Stimulated activated CD4-positive, alpha-beta T cell treated with anti-CD3 and anti-CD28 coated beads, Interleukin-4, amount 100 ng/mL, for 24 hours (primary cell): Measurements from ENCODE around the gene FKBP11.
"Not testable (repeated sequence)": the region's sequence is repeated elsewhere in the genome, so short reads cannot be mapped to it uniquely, and the experiment has no call there.

ENCODE experiments used
- DNase-seq: peaks from one replicate; pipeline ENCODE4 v3.0.0-alpha.2; 2020

Gene FKBP11

DNA sequence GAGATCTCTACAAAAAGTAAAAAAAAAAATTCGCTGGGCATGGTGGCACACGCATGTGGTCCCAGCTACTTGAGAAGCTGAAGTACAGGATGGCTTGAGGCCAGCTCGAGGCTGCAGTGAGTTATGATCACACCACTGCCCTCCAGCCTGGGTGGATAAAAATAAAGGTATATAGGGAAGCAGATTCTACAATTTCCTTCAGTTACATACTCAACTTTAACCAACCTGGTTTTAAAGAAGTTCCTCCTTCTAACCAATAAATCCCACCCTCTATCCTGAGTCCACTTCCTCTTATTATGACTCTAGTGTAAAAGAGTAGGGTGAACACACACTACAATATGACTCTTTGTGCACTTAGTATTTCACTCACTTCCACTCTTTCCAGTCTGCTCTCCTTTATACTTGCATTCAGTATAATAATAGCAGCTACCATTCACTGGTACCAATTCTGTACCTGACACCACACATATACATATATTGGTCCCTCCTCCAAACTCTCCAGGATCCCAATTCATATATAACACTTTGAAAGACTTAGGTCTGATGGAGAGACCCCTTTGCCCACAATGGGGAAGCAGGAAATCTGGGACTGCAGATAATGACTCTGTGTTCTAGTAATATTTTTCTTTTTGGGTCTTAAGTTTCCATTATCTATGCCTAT lies 29.7 kb upstream of the FKBP11 start:
- no peak for DNase-seq

DNA sequence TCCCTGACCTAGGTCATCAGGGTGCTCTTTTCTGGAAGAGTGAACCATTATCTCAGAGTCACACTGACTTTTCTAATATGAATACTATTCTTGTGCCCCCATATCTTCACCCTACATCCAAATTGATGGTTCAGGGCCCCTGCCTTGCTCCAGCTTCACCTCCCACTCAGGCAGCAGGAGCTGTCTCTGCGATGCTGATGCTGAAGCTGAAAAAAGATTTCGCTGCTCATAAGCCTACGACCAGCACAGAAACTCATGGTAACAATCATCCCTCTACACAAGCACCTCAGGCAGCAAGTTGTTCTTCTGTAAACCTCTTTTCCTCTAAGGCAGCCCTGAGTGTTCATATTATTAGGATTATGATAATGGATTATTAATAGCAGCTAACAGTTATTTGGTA lies 28.8 kb upstream of the FKBP11 start:
- no peak for DNase-seq

DNA sequence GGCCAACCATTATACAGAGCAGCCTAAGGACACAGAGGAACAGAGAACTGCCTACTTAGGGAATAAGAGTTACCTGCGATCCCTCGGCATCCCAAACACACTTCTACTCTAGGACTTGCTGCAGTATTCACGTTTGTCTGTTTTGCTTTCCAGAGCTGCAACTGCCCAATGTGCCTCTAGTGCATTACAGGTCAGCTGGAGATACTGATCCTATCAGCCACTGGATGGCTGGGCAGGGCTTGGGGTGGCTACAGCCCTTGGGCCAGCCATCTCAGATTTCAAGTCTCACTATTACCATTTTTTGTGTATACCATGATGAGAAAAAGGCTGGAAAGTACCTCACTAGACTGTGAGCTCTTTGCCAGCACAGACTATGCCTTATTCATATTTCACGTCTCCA lies 27.4 kb upstream of the FKBP11 start:
- no peak for DNase-seq

DNA sequence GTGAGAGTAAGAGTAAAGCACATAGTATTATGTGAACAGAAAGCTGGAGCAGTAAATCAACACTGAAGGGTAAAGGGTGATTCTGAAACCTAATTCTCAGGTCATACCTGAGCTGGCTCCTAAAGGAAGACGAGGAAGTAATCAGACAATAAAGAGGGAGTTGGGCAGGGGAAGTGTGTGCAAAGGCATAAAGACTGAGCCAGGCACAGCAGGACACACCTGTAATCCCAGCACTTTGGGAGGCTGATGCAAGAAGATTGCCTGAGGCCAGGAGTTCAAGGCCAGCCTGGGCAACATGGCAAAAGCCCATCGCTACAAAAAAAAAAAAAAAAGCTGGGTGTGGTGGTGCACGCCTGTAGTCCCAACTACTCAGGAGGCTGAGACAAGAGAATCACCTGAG lies 22.4 kb upstream of the FKBP11 start:
- no peak for DNase-seq

DNA sequence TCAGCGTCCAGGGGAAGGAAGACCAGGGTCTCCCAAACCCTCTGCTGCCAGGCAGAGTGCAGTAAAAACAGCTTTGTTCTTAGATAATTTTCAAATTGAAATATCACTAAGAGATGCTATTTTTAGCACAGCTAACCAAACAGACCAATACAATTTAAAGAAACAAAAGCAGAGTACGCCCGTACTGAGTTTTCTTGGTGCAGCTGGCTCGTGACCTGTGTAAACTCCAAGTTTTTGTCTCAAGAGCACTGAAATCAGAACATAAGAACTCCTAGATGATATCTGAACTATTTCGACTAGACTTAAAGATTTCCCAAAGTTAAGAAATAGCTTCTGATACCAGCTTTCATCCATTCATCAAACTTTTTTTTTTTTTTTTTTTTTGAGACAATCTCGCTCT lies 21.7 kb upstream of the FKBP11 start:
- no peak for DNase-seq

DNA sequence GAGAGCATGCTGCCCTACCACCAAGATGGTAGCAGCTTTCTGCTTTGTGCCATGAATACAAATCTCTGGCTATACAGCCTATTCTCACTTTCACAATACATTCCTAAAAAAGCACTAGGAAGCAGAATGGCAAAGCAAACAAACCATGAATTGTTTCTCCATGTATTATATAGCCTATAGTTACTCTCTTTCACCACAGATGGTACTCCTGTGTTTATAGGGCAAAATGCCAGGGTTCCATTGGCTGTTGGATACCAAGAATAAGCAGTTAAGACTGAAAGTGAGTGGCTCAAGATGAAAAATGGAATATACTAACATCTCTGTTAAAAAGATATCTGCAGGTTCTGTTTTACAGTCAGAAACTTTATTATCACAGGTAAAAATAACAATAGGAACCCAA lies 20.9 kb upstream of the FKBP11 start:
- no peak for DNase-seq

DNA sequence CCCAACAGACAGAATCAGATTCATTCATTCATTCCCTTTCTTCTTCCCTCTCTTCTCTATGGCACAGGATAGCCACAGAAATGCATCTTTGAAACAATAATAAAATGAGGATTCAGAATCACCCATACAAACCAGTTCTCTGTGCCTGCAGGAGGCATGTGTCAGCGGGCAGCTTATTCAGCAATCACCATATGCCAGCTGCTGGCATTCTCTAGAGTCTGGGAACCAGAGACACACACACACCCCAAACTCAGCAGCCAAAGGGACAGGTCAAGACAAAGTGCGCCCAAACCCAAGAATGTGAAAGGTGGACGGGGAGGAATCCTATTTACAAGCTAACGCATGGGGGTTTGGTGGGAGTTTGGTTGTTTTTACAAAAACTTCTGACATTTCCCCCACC lies 17.9 kb upstream of the FKBP11 start:
- DNase-seq: no peak

DNA sequence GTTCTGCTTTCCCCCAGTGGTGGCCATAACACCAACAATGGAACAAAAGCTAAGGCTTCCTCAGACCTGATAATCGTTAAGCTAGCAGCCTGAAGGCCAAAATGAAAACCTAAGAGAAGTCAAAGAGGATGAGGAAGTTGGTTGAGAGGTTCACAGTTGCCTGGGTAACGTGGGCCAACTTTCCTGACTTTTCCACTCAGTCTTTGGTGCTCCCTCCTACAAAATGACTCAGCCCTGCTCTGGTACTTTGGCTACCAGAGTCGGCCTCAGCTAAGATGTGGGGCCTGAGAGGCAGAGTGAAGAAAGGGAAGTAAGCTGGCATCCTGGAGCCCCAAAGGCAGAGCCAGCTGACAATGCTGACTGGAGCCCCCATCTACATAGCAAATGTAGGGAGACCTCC lies 14.9 kb upstream of the FKBP11 start:
- no peak for DNase-seq

DNA sequence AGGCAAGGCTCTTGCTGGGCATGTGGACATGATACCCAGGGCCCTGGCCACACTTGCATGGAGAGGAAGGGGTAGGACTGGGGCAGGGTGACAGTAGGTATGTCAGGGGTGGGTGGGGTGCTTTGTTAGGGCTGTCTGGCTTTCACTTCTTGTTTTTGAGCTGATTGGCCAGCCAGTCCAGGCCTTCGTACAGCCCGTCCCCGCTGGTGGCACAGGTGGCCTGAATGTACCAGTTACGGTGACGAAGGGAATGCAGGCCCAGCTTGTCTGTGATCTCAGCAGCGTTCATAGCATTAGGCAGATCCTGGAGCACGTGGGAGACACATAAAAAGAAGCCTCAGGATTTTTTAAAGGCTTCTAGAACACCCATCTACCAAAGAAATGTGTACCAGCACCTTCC lies 13.5 kb upstream of the FKBP11 start:
- DNase-seq: no peak

DNA sequence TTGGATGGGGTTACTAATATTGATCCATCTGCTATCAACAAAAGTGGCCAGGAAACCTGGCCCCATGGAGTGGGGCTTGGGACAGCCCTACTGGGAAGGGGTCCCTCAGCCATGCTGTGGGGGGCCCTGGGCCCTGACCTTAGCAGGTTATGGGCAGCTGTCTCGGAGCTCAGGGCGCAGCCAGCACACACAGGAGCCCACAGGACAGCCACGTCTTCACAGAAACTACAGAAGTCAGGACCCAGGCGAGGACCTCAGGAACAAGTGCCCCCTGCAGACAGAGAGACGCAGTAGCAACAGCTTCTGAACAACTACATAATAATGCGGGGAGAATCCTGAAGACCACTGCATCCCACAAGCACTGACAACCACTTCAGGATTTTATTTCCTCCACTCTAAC lies 11.9 kb upstream of the FKBP11 start:
- no peak for DNase-seq

DNA sequence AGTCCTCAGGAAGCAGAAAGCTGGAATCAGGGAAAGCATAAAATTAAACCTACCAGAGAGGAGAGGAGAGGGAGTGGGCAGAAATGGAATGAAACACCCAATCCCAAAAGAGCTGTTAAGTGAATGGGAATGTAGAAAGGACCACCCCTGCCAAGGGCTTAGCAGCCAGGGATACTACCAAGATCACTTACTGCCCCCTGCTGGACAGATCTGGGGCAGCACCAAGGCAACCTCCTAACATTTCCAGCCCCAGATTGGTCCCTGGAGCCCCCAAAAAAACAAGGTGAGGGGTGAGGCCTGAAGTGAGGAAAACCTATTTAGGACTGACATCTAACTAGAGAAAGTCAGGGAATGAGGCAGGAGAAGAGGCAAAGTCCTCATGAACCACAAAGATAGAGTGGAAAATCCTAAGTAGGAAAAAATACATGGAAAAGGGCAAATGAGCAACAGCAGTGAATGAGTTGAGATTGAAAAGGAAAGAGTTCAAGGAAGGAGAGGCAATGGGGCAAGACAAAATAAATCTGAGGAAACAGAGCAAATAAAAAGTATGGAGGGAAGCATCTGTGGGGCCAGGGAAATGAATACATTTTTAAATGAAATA lies 11.2 kb upstream of the FKBP11 start:
- DNase-seq: peak; percentile 87

DNA sequence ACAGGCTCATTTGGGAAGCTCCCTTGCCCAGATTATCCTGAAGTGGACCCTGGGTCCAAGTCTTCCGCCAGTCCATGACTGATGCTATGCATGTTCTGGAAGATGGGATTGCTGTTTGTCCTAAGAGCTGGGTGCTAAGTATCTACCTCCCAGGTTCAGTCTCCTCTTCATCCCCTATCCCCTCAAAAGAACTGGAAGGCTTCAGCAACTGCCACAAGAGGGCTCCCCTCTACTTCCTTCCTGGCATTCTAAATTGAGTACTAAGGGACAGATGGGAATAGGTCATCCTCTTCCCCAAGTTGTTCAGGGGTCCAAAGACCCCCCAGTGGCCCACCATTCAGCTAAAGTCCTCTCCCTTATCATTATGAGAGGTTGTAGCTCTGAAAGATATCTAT lies 9.0 kb upstream of the FKBP11 start:
- no peak for DNase-seq

DNA sequence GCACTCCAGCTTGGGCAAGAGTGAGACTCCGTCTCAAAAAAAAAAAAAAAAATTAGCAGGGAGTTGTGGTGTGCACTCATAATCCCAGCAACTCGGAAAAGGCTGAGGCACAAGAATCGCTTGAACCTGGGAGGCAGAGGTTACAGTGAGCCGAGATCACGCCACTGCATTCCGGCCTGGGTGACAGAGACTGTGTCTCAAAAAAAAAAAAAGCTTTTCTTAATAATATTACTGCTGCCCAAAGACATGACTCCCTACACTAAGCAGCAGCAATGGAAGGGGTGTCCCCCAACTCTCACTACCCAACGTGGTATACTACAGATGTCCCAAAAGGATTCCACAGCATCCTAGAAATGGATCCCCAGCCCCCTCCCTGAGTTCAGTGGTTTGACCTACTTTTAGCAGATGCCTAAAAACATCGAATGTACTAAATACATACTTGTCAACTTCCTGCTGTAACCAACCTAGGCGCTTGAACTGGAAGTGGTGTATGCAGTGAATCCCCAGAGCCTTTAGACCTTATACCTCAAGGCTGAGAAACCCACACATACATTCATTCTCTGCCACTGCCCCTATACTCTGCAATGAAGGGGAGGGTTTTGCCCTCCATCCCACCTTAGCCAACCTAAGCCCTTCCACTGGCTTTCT lies 8.5 kb upstream of the FKBP11 start:
- DNase-seq: no peak

DNA sequence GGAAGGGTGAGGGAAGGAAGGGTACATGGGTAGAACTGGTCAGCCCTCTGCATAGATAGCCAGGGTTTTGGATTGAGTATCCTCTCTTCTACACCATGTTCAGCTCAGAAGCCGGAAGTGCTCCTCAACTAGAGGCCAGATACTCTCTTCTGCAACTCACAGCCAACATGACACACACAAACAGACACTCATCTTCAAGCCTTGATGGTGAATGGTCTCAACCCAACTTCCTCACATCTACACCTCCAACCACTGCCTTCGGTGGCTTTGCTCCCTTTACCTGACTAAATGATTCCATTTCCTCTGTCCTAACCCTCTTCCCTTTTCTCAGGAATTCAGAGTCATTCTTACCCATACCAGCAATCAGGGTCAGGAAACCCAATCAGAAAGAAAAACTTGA lies 7.6 kb upstream of the FKBP11 start:
- DNase-seq: no peak

DNA sequence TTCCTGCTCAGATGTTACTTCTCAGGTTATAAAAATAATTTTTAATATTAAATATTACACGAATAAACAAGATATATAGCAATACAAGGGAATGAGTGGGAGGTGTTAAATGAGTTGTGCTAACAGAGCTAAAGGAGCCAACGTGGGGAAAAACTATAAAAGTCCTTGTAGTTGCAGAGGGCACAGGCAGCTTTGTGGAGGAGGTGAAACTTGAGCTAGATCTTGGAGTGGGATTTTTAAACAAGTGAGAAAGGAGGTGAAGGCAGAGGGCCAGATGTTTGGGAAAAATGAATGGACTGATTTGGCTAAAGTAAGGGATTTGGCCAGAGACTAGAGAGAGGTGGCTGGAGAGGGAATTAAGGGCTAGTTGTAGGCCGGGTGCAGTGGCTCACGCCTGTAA lies 5.2 kb upstream of the FKBP11 start:
- no peak for DNase-seq

DNA sequence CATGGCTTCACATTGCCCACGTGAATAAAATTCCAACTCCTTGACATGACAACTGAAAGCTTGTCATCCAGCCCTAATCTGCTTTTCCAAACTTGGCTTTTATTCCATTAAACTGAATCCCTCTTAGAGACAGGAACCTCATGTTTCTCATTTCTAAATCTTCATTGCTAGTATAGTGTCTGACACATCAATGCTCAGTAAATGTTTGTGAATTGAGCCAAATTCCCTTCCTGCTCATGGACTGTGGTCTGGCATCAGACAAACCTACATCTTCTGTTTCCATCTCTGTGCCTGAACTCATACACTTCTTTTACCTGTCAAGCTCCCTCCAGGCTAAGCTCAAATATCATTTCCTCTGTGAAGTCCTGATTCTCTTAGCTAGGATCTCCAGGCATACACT lies 4.3 kb upstream of the FKBP11 start:
- no peak for DNase-seq

DNA sequence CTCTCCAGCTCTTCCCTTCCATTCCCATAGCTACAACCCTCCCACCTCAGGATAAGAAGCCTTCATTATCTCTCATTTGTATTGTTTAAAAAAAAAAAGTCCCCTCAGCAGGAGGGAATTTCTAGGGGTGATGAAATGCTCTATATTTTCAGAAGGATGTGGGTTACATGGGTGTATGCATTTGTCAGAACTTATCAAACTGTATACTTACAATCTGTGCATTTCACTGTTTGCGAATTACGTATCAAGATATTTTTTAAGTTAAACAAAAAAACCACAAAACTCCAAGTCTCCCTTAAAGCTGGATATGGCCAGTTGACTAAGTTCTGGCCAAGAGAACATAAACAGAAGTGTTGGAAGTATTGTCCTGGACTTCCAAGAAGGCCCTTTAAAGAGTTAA lies 2.0 kb upstream of the FKBP11 start:
- no peak for DNase-seq

DNA sequence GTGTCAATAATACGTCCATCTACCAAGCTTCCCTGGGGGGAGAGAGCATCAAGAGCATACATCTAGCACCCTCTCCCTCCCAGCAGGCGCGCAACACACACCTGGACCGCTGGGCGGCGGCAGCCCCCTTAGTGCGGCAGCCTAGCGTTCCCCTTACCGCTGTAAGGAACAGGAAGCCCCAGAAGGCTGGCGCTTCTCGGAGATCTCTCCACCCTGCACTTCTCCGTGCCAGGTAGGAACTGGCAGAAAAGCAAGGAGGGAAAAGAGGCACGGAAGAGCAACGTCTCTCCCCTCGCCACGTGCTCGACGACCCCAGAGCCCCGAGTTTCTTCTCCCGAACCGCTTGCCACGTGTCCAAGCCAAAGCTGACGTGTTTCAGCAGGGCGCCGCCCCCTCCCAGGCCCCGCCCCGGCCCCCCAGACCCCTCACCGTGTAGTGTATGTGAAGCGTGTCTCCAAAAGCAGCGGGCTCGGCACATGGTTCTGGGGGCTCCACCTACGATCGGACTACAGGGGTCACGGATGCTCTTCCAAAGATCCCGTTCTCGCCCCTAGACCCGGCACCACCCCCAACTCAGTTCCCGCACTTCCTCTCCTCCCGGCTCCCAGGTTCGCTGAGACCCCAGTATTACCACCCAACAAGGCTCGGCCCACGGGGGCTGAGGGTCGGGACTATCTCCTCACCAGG lies 532 bp downstream of the FKBP11 start:
- peak; percentile 75 for DNase-seq

DNA sequence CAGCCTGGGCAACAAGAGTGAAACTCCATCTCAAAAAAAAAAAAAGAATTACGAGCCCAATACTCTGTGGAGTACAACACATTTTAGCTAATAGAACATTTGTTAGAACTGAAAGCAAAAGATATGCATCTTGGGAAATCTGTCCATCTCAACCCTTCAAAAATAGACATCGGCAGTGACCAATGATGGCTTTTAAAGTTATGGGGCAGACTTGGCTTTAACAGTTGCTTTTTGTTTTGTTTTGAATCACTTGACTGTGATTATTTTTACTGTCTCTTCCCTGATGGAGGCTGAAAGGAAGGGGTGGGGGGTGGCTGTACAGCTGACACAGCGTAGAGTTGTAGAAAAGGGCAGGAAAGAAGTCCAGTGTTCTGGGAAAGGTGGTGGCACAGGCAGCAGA lies 2.2 kb downstream of the FKBP11 start:
- no peak for DNase-seq

DNA sequence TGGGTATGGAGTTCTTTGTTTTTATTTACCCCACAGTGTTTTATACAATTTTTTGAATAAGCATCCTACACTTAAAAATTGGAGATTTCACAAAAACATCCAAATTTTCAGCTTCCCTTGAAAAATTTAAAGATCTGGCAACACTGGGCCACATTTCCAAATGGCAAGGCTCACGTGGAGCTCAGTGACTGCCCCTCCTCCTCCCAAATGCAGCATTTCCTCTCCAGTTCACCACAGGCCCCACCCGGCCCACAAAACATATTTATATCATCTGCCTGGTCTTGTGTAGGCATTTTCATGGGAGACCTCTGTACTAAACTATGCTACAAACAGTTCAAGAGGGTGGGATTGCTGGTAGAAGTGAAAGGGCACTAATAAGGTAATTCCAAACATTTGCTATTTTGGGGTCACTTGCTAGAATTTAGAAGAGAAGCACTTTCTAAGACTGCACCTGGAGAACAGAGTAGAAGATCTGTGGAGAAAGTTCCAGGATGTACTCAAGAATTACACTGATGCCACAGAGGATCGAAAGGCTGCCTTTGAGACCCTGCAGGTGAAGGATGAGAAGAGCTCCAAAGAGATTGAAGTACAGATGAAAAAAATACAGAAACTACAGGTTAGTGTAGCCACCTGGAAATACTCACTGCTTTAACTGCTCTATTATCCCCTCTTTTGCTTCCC lies 7.3 kb downstream of the FKBP11 start:
- peak; percentile 39 for DNase-seq

DNA sequence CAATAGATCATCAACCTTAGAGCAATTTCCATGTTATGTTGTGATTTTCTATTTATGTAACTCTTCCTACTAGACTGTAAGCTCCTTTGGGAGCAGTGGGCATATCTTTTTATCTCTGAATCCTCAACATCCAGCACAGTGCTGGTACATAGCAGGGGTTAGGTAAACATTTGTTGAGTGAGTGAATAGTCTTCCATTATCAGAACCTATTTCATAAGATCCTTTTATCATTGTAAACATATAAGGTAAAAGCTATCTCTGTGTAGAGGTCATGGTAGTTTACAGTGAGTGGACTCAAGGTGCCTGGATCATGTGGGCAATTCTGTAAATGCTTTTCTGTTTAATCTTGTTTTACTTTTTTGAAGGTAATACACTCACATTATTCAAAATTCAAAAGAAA lies 15.1 kb downstream of the FKBP11 start:
- no peak for DNase-seq

DNA sequence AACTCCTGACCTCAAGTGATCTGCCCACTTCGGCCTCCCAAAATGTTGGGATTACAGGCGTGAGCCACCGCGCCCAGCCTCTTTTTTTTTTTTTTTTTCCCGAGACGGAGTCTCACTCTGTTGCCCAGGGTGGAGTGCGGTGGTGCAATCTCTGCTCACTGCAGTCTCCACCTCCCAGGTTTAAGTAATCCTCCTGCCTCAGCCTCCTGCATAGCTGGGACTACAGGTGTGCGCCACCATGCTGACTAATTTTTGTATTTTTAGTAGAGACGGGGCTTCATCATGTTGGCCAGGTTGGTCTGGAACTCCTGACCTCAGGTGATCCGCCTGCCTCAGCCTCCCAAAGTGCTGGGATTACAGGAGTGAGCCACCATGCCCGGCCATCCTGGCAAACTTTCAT lies 15.6 kb downstream of the FKBP11 start:
- not testable (repeated sequence) for DNase-seq

DNA sequence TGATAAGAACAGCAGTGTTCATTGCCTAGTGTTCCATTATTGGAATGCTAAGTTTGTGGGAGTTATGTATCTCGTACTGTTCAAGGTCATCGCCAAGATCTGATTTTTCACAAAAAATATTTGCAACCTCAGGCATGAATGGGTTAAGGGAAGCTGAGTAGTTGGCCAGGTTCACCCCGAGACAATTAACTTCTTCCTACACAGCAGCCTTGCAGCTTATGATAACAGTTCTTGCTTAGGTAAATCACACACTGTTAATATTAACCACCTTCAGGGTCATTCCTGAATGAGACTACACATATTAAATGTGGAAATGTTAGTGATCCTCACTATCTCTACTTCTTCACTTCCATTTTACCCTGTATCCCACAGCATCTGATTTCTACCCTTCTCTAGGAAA lies 18.0 kb downstream of the FKBP11 start:
- DNase-seq: no peak

DNA sequence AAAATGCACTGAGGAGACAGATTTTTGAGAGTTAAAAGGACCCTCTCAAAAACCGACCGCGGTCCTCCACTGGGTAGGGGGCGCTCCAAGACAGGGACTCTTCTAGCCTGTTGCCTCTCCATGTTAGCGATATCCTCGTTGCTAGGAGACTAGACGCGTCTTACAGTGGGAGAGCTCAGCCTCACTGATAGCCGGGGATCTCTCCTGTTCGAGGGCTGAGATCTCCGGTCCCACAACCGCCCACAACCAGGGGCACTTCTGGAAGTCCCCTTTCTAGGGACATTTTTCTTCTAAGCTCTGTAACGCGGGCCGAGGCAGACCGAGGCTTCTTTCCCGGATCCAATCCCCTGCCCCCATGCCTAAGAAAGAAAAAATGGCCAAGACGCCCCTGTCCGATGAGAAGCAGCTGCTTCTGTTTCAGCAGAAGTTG lies 21.3 kb downstream of the FKBP11 start:
- peak; percentile 88 for DNase-seq
